ENCODE results near the gene SYNPR. TPM values are rescaled to one million over a fixed set of nuclear protein-coding genes. Genes with fewer than 3 reads are reported as not detected.

Gene SYNPR
- total RNA-seq, 2 donors from 2014 or later = 2.7 to 8.3 TPM

DNA sequence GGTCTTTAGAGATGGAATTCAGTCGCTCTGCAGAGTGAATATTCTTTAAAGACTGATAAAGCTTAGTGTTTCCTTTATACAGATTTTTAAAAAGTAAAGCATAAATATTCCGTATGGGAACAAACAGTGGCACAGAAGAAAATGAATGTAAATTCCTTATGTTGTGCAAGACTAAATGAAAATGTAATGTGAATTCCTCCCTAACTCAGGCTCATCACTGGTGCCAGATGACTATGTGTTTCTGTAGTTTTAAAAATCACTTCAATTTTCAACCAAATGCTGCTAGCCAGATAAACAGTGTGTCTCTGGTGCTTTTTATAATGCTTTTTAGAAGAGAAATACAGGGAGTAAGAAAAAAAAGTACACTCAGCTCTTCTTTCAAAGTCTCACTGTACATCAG lies 219.5 kb downstream of the SYNPR start:
- TF ChIP-seq, protein P1, sequence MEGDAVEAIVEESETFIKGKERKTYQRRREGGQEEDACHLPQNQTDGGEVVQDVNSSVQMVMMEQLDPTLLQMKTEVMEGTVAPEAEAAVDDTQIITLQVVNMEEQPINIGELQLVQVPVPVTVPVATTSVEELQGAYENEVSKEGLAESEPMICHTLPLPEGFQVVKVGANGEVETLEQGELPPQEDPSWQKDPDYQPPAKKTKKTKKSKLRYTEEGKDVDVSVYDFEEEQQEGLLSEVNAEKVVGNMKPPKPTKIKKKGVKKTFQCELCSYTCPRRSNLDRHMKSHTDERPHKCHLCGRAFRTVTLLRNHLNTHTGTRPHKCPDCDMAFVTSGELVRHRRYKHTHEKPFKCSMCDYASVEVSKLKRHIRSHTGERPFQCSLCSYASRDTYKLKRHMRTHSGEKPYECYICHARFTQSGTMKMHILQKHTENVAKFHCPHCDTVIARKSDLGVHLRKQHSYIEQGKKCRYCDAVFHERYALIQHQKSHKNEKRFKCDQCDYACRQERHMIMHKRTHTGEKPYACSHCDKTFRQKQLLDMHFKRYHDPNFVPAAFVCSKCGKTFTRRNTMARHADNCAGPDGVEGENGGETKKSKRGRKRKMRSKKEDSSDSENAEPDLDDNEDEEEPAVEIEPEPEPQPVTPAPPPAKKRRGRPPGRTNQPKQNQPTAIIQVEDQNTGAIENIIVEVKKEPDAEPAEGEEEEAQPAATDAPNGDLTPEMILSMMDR (IDR thresholded peaks at IDR 0.05) = no peak

DNA sequence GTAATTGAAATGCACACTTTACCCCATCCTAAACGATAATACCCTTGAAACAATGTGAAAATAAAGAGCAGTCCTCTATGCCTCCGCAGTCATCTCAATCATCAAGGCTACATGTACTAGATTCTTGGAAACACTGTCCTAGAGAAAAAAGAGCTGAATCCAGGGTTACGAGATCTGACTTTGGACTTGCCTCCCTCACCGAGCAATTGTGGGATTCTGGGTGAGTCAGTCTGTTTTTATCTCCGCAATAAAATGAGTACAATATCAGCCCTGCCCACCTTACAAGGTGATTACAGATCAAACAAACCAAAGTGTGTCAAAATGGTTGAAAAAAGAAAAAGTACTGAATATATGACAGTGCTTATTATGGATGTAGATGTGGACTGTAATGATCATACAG lies 222.1 kb downstream of the SYNPR start:
- DNase-seq (ENCODE audit: low spot score) = no peak
- Histone ChIP-seq H3K4me1 (no peaks in the 10 kb centered on the region), H3K27me3 (no peaks in the 10 kb centered on the region), H3K9me3 (no peaks in the 10 kb centered on the region), H3K4me3 (no peak overlapping the region), H3K27ac (no peak overlapping the region), H3K36me3 (no peaks in the 10 kb centered on the region)
- TF ChIP-seq, protein P1 (IDR thresholded peaks at IDR 0.05) = no peak

More for the DNA sequence above, 219.5 kb downstream of the SYNPR start:
- Histone ChIP-seq H3K9me3 (no peaks in the 10 kb centered on the region), H3K27me3 (no peaks in the 10 kb centered on the region), H3K4me1 (no peaks in the 10 kb centered on the region), H3K36me3 (no peaks in the 10 kb centered on the region), H3K4me3 (no peak overlapping the region), H3K27ac (no peak overlapping the region)
- no peak for DNase-seq (ENCODE audit: low spot score)

- Histone ChIP-seq H3K27me3 (no peaks in the 10 kb centered on the region), H3K4me1 (no peaks in the 10 kb centered on the region), H3K36me3 (no peaks in the 10 kb centered on the region), H3K9me3 (no peaks in the 10 kb centered on the region), H3K27ac (no peak overlapping the region), H3K4me3 (no peak overlapping the region)
- TF ChIP-seq, protein P1 (IDR thresholded peaks at IDR 0.05) = no peak
- no peak for DNase-seq (ENCODE audit: low spot score)
These were observed 230.2 kb downstream of the SYNPR start for GRCh38 chr3:63508305-63508704.

DNA sequence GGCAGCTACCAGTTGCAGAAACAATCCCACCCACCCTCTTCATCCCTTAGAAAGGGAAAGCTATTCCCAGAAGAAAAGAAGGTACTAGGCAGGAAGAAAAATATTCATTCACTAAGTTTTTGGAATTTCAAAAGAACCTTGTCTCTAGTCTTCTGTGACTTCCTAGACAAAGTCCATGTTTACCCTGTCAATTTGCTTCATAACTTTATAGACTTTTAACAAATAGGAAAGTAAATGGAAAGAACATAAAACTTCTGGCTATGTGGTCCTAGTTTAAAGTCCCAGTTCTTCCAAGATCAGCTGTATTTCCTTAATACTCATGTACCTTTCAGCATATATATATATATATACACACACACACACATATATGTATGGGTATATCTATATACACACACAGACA lies 230.7 kb downstream of the SYNPR start:
- Histone ChIP-seq H3K4me3 (no peak overlapping the region), H3K9me3 (no peaks in the 10 kb centered on the region), H3K4me1 (no peaks in the 10 kb centered on the region), H3K27me3 (no peaks in the 10 kb centered on the region), H3K36me3 (no peaks in the 10 kb centered on the region), H3K27ac (no peak overlapping the region)
- DNase-seq (ENCODE audit: low spot score) = no peak
- TF ChIP-seq, protein P1 (IDR thresholded peaks at IDR 0.05) = no peak

GRCh38 chr3:63513791-63514190 lies 235.7 kb downstream of the SYNPR start:
- Histone ChIP-seq H3K4me1 (no peaks in the 10 kb centered on the region), H3K4me3 (no peak overlapping the region), H3K27me3 (no peaks in the 10 kb centered on the region), H3K36me3 (no peaks in the 10 kb centered on the region), H3K9me3 (no peaks in the 10 kb centered on the region), H3K27ac (no peak overlapping the region)
- no peak for DNase-seq (ENCODE audit: low spot score)
- TF ChIP-seq, protein P1 (IDR thresholded peaks at IDR 0.05) = no peak

GRCh38 chr3:63514678-63515077 lies 236.6 kb downstream of the SYNPR start:
- H3K9me3 ChIP-seq = no peaks in the 10 kb centered on the region
- H3K4me3 ChIP-seq = no peak overlapping the region
- no peaks in the 10 kb centered on the region for H3K27me3 ChIP-seq
- no peak for DNase-seq (ENCODE audit: low spot score)
- TF ChIP-seq, protein P1 (IDR thresholded peaks at IDR 0.05) = no peak
- no peak overlapping the region for H3K27ac ChIP-seq
- H3K4me1 ChIP-seq = no peaks in the 10 kb centered on the region
- H3K36me3 ChIP-seq = no peaks in the 10 kb centered on the region

Data from right atrium auricular region (tissue), 2 donors.